SK-N-MC (cell line): ENCODE measurements around the gene UQCRQ.

Source experiments
- EZH2 ChIP-seq: fragments of 200-600 bp; sonication (generic); IDR thresholded peaks from one replicate; pipeline ENCODE4 v1.6.1; 2017; ENCODE audit warnings: antibody characterized with exemption
- POLR2AphosphoS5 ChIP-seq: IDR thresholded peaks from 2 replicates; pipeline ENCODE4 v1.6.1; 2012; ENCODE audit warnings: mild to moderate bottlenecking, low read depth, low read length, borderline replicate concordance

- TF ChIP-seq EZH2 (no peak), POLR2AphosphoS5 (no peak)
Measured at GRCh38 chr5:132870801-132871200, 4.4 kb downstream of the UQCRQ start.
